Mucosa of rectum (tissue), 2 donors: ENCODE data around the gene TEX35.

Experiments used
- H3K27ac ChIP-seq, 2 donors: one replicate each; pipeline ENCODE4 v1.7.0; 2013; ENCODE audit warnings: inconsistent platforms in 2 of 2, low read depth in 2 of 2, low read length in 2 of 2
- H3K27me3 ChIP-seq, 2 donors: one replicate each; pipeline ENCODE4 v1.7.0; 2013; ENCODE audit warnings: low read length in 2 of 2; ENCODE audit not compliant: control insufficient read depth in 2 of 2, insufficient read depth in 2 of 2
- H3K36me3 ChIP-seq, 2 donors: one replicate each; pipeline ENCODE4 v1.7.0; 2013; ENCODE audit warnings: low read length in 2 of 2; ENCODE audit not compliant: control insufficient read depth in 2 of 2, insufficient read depth in 2 of 2
- H3K4me1 ChIP-seq, 2 donors: one replicate each; pipeline ENCODE4 v1.7.0; 2013; ENCODE audit warnings: low read length in 2 of 2, mild to moderate bottlenecking in 1 of 2; ENCODE audit not compliant: control insufficient read depth in 2 of 2, insufficient read depth in 2 of 2
- H3K4me3 ChIP-seq, 2 donors: one replicate each; pipeline ENCODE4 v1.7.0; 2013; ENCODE audit warnings: low read length in 2 of 2
- H3K9ac ChIP-seq, 2 donors: one replicate each; pipeline ENCODE4 v1.7.0; 2013; ENCODE audit warnings: low read length in 2 of 2, low read depth in 1 of 2, mild to moderate bottlenecking in 1 of 2
- H3K9me3 ChIP-seq, 2 donors: one replicate each; pipeline ENCODE4 v1.7.0; 2013; ENCODE audit warnings: low read length in 2 of 2; ENCODE audit not compliant: control insufficient read depth in 2 of 2
- donor health status: healthy.
- donor health status: Normal muscosa, but diverticular disease.

Gene TEX35

GRCh38 chr1:178512566-178513277 is at the start of gene TEX35:
TSS of gene TEX35 (plus strand) at chr1:178513109. CDS start at chr1:178513189, 80 bp downstream.
- Histone ChIP-seq H3K4me1 (peaks cover 0 to 4% of the 10 kb centered on the region in 2 donors), H3K27ac (no peak within 1 kb of the TSS), H3K27me3 (no peaks in the 10 kb centered on the region), H3K4me3 (peak within 1 kb of the TSS in 1 of 2 donors; percentile 18), H3K36me3 (no peaks in the 10 kb centered on the region), H3K9ac (no peak within 1 kb of the TSS), H3K9me3 (no peaks in the 10 kb centered on the region)

DNA sequence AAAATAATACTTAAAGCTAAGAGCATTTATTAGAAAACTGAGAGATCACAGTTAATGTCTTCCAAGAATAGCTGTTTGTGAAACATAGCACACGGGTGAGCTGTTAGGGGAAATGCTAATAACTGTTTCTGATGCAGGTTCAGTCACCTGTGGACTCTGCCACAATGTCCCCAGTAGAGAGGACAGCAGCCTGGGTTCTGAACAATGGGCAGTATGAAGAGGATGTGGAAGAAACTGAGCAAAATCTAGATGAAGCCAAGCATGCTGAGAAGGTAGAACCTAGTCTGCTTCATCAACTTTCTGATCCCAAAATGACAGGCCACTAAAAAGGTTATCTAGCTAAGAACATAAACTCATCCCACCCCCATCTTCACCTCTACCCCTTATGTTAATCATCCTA is 48.8 kb upstream of the TEX35 start:
- Histone ChIP-seq H3K4me1 (no peaks in the 10 kb centered on the region), H3K4me3 (no peak overlapping the region), H3K27me3 (no peaks in the 10 kb centered on the region), H3K9me3 (no peaks in the 10 kb centered on the region), H3K27ac (no peak overlapping the region), H3K9ac (no peak overlapping the region), H3K36me3 (peaks cover 22 to 24% of the 10 kb centered on the region in 2 donors)

- H3K27me3 ChIP-seq = no peaks in the 10 kb centered on the region
- H3K9ac ChIP-seq = no peak overlapping the region
- no peaks in the 10 kb centered on the region for H3K4me1 ChIP-seq
- peaks cover 22 to 24% of the 10 kb centered on the region in 2 donors for H3K36me3 ChIP-seq
- no peak overlapping the region for H3K4me3 ChIP-seq
- no peak overlapping the region for H3K27ac ChIP-seq
- H3K9me3 ChIP-seq = no peaks in the 10 kb centered on the region
Observed at GRCh38 chr1:178464566-178464965, 48.3 kb upstream of the TEX35 start.

- H3K27ac ChIP-seq = no peak overlapping the region
- no peak overlapping the region for H3K9ac ChIP-seq
- H3K36me3 ChIP-seq = peaks cover 22 to 24% of the 10 kb centered on the region in 2 donors
- no peaks in the 10 kb centered on the region for H3K27me3 ChIP-seq
- H3K4me3 ChIP-seq = no peak overlapping the region
- no peaks in the 10 kb centered on the region for H3K4me1 ChIP-seq
- no peaks in the 10 kb centered on the region for H3K9me3 ChIP-seq
Observed at GRCh38 chr1:178465011-178465410, 47.9 kb upstream of the TEX35 start.

DNA sequence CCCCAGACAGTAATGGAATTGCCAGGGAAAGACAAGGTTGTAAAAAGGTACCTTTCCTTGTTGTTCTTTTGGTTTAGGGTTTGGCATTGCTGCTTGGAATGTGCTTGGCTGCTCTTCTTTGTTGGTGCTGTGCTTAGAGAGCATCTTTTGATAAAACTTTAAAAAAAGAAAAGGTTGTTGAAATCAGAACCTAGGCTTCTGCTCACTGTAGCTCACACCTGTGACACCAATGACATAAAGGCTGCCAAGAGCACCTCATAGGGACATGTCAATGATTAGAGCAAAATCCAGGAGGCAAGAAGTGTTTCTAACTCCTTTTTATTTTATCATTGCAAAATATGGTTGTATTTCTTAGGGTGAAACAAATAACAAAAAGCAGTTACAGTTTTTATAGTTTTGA is 45.1 kb upstream of the TEX35 start:
- Histone ChIP-seq H3K9ac (no peak overlapping the region), H3K36me3 (peaks cover 25 to 26% of the 10 kb centered on the region in 2 donors), H3K9me3 (no peaks in the 10 kb centered on the region), H3K27ac (no peak overlapping the region), H3K27me3 (no peaks in the 10 kb centered on the region), H3K4me1 (no peaks in the 10 kb centered on the region), H3K4me3 (no peak overlapping the region)

- H3K9me3 ChIP-seq = no peaks in the 10 kb centered on the region
- H3K36me3 ChIP-seq = peaks cover 23 to 30% of the 10 kb centered on the region in 2 donors
- no peak overlapping the region for H3K9ac ChIP-seq
- no peaks in the 10 kb centered on the region for H3K4me1 ChIP-seq
- H3K4me3 ChIP-seq = no peak overlapping the region
- H3K27ac ChIP-seq = no peak overlapping the region
- H3K27me3 ChIP-seq = no peaks in the 10 kb centered on the region
Observed at GRCh38 chr1:178470411-178470960, 42.4 kb upstream of the TEX35 start.

GRCh38 chr1:178472531-178472930 is 40.4 kb upstream of the TEX35 start:
- no peak overlapping the region for H3K9ac ChIP-seq
- H3K4me1 ChIP-seq = no peaks in the 10 kb centered on the region
- no peak overlapping the region for H3K4me3 ChIP-seq
- peaks cover 12 to 22% of the 10 kb centered on the region in 2 donors for H3K36me3 ChIP-seq
- no peaks in the 10 kb centered on the region for H3K9me3 ChIP-seq
- H3K27ac ChIP-seq = no peak overlapping the region
- no peaks in the 10 kb centered on the region for H3K27me3 ChIP-seq

GRCh38 chr1:178477373-178477772 is 35.5 kb upstream of the TEX35 start:
- Histone ChIP-seq H3K9ac (no peak overlapping the region), H3K4me1 (no peaks in the 10 kb centered on the region), H3K36me3 (peaks cover 3 to 11% of the 10 kb centered on the region in 2 donors), H3K27me3 (no peaks in the 10 kb centered on the region), H3K27ac (no peak overlapping the region), H3K9me3 (no peaks in the 10 kb centered on the region), H3K4me3 (no peak overlapping the region)

DNA sequence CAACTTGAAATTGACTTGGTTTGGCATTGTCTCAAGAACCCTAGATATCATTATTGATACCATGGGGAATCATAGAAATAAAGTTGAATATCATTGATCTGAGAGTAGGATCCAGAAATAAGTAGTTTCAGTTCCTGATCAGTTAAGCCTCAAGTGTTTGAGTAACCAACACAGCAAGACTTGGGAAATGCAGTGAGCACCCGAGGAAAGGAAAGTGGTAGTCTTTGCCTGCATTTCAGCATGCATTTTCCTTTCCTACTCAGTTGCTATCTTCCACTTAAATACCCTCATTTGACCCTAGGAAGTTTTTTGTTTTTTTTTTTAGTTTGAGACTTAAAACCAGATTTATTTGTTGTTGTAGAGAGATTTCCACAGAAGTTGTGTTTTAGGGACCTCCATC is 35.1 kb upstream of the TEX35 start:
- Histone ChIP-seq H3K4me1 (no peaks in the 10 kb centered on the region), H3K27ac (no peak overlapping the region), H3K4me3 (no peak overlapping the region), H3K9ac (no peak overlapping the region), H3K9me3 (no peaks in the 10 kb centered on the region), H3K27me3 (no peaks in the 10 kb centered on the region), H3K36me3 (peaks cover 2 to 10% of the 10 kb centered on the region in 2 donors)

DNA sequence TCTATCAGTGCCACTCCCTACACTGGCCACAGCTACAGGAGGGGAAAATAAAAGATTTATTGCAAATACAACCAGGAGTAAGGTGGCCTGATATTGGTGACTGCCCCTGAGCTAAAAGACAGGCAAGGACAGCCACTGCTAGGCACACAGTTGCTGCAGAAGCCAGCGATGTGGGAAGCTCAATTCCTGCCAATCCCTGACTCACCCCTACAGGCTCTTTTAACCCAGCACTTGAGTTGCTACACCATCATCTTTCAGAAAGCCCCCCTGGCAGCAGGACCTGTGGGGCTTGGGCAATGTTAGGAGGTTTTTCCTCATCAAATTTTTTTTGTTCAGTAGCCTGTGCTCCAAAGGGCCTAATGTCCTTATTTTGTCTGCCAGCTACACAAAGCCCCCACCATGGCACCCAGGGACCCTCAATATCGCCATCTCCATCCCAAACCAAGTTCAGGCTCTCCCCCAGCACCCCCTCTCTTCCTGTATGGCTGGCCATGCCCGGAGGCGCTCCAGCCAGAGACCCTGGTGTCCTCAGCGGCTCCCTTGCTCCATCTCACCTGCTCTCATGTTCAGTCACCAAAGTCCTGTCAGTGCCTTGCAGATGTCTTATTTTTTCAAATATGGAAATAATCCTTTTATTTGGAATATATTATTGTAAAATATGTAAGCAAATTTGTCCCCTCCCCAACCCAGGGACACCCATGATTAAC is 29.5 kb upstream of the TEX35 start:
- Histone ChIP-seq H3K9me3 (no peaks in the 10 kb centered on the region), H3K36me3 (no peaks in the 10 kb centered on the region), H3K4me1 (no peaks in the 10 kb centered on the region), H3K27ac (no peak overlapping the region), H3K27me3 (no peaks in the 10 kb centered on the region), H3K4me3 (no peak overlapping the region), H3K9ac (no peak overlapping the region)
